H1 (cell line): ENCODE measurements around the gene C5orf15. TPM values are rescaled to one million over a fixed set of nuclear protein-coding genes. Genes with fewer than 3 reads are reported as not detected.

Experiments
- CTCF ChIA-PET: fragments of 300-600 bp; sonication (Branson Sonifier 250); formaldehyde crosslinking; loops from one replicate; lab custom pipeline; 2021; ENCODE audit not compliant: partially characterized antibody; lab: Charles Lee
- POLR2A ChIA-PET: fragments of 300-600 bp; sonication (Branson Sonifier 250); formaldehyde crosslinking; loops from one replicate; lab custom pipeline; 2021; ENCODE audit warnings: inconsistent platforms; ENCODE audit not compliant: partially characterized antibody; lab: Charles Lee
- DNase-seq, 2 experiments: peaks; one replicate each; pipeline versions ENCODE4 v3.0.0 to v3.0.0-alpha.2; 2010 to 2022; ENCODE audit warnings: low spot score in 2 of 2, low read depth in 1 of 2, mixed read lengths in 1 of 2
- FAIRE-seq: peaks from 2 replicates; lab custom pipeline; 2011; peaks lifted over from hg19 to GRCh38; lab: Jason Lieb, UNC
- H2AFZ ChIP-seq: 2 replicates; pipeline ENCODE4 v1.8.1; 2012; ENCODE audit warnings: low read length, inconsistent platforms
- H2AK5ac ChIP-seq: 2 replicates; pipeline ENCODE4 v1.6.1; 2013; ENCODE audit warnings: low read depth, low read length
- H2BK120ac ChIP-seq: replicated peaks from 2 replicates; pipeline ENCODE3; 2013; ENCODE audit warnings: low read depth, low read length, inconsistent platforms
- H2BK12ac ChIP-seq: 2 replicates; pipeline ENCODE4 v1.6.1; 2013; ENCODE audit warnings: low read depth, low read length
- H2BK15ac ChIP-seq: 2 replicates; pipeline ENCODE4 v1.6.1; 2013; ENCODE audit warnings: low read length
- H2BK20ac ChIP-seq: 2 replicates; pipeline ENCODE4 v1.6.1; 2013; ENCODE audit warnings: low read length
- H2BK5ac ChIP-seq: 2 replicates; pipeline ENCODE4 v1.6.1; 2013; ENCODE audit warnings: low read depth, low read length
- H3K14ac ChIP-seq: 2 replicates; pipeline ENCODE4 v1.6.1; 2013; ENCODE audit warnings: inconsistent platforms; ENCODE audit not compliant: insufficient read length
- H3K18ac ChIP-seq: 2 replicates; pipeline ENCODE4 v1.6.1; 2013; ENCODE audit warnings: low read length; ENCODE audit errors: extremely low read depth
- H3K23ac ChIP-seq: 2 replicates; pipeline ENCODE4 v1.6.1; 2013; ENCODE audit warnings: inconsistent platforms; ENCODE audit not compliant: insufficient read length
- H3K23me2 ChIP-seq: 2 replicates; pipeline ENCODE4 v1.6.1; 2013; ENCODE audit warnings: low read depth, low read length
- H3K27ac ChIP-seq: 2 replicates; pipeline ENCODE4 v1.6.1; 2011; ENCODE audit warnings: low read depth, low read length, inconsistent platforms
- H3K27me3 ChIP-seq, 4 experiments: replicated peaks in 1 of 4; 1 replicate in 1 of 4; 2 replicates in 3 of 4; pipeline versions ENCODE4 v1.6.1 to v1.8.1; 2011 to 2013; ENCODE audit warnings: low read length in 3 of 4, mild to moderate bottlenecking in 3 of 4, inconsistent platforms in 2 of 4, mixed read lengths in 2 of 4, moderate library complexity in 1 of 4; ENCODE audit not compliant: control insufficient read depth in 3 of 4, insufficient read depth in 3 of 4; ENCODE audit errors: extremely low read depth in 1 of 4
- H3K36me3 ChIP-seq, 4 experiments: 2 replicates each; pipeline versions ENCODE4 v1.6.1 to v1.8.1; 2011 to 2013; ENCODE audit warnings: mild to moderate bottlenecking in 4 of 4, low read length in 3 of 4, moderate library complexity in 2 of 4, control low read depth in 1 of 4, inconsistent platforms in 1 of 4; ENCODE audit not compliant: insufficient read depth in 4 of 4, control insufficient read depth in 2 of 4
- H3K4ac ChIP-seq: replicated peaks from 2 replicates; pipeline ENCODE3; 2013; ENCODE audit warnings: low read length, low read depth, mixed read lengths, inconsistent platforms; ENCODE audit not compliant: insufficient read length
- H3K4me1 ChIP-seq, 4 experiments: replicated peaks in 1 of 4; 1 replicate in 1 of 4; 2 replicates in 3 of 4; pipeline versions ENCODE4 v1.6.1 to v1.8.1; 2011 to 2013; ENCODE audit warnings: low read length in 3 of 4, inconsistent platforms in 2 of 4, mixed read lengths in 1 of 4; ENCODE audit not compliant: insufficient read depth in 4 of 4, control insufficient read depth in 3 of 4
- H3K4me2 ChIP-seq, 2 experiments: 2 replicates each; pipeline versions ENCODE4 v1.6.1 to v1.8.1; 2011 to 2013; ENCODE audit warnings: low read depth in 2 of 2, low read length in 2 of 2, control low read depth in 1 of 2, inconsistent platforms in 1 of 2, mild to moderate bottlenecking in 1 of 2; ENCODE audit not compliant: insufficient read depth in 1 of 2
- H3K4me3 ChIP-seq, 4 experiments: fragments of 200-600, 300-600 bp in 1 of 4; sonication (generic), shearing (Covaris generic), sonication (Bioruptor Twin) in 1 of 4; 2 replicates each; pipeline versions ENCODE4 v1.5.1 to v1.8.1; 2011 to 2016; ENCODE audit warnings: low read length in 4 of 4, low read depth in 3 of 4, control low read depth in 2 of 4, inconsistent platforms in 2 of 4, mild to moderate bottlenecking in 2 of 4, mixed read lengths in 1 of 4, moderate library complexity in 1 of 4; ENCODE audit not compliant: insufficient read depth in 2 of 4; ENCODE audit errors: extremely low read depth in 1 of 4
- H3K56ac ChIP-seq: replicated peaks from 2 replicates; pipeline ENCODE3; 2013; ENCODE audit warnings: low read depth, mild to moderate bottlenecking, mixed read lengths, low read length, inconsistent platforms; ENCODE audit not compliant: insufficient read length
- H3K79me1 ChIP-seq: 2 replicates; pipeline ENCODE4 v1.6.1; 2013; ENCODE audit warnings: low read depth, low read length, control low read depth
- H3K79me2 ChIP-seq, 2 experiments: 2 replicates each; pipeline versions ENCODE4 v1.6.1 to v1.8.1; 2012 to 2013; ENCODE audit warnings: low read length in 2 of 2, mild to moderate bottlenecking in 2 of 2, inconsistent platforms in 1 of 2; ENCODE audit not compliant: insufficient read depth in 2 of 2, control insufficient read depth in 1 of 2
- H3K9ac ChIP-seq, 4 experiments: replicated peaks in 1 of 4; 1 replicate in 1 of 4; 2 replicates in 3 of 4; pipeline versions ENCODE4 v1.6.1 to v1.8.1; 2011 to 2013; ENCODE audit warnings: low read depth in 3 of 4, low read length in 3 of 4, control low read depth in 2 of 4, mild to moderate bottlenecking in 2 of 4, moderate library complexity in 2 of 4, inconsistent platforms in 1 of 4; ENCODE audit errors: extremely low read depth in 1 of 4
- H3K9me3 ChIP-seq, 2 experiments: 2 replicates each; pipeline versions ENCODE4 v1.6.1 to v1.8.1; 2012 to 2013; ENCODE audit warnings: mild to moderate bottlenecking in 2 of 2, moderate library complexity in 2 of 2, control low read depth in 1 of 2, inconsistent platforms in 1 of 2, low read depth in 1 of 2, low read length in 1 of 2, mixed read lengths in 1 of 2; ENCODE audit not compliant: insufficient read depth in 2 of 2
- H4K20me1 ChIP-seq, 2 experiments: replicated peaks in 1 of 2; 2 replicates each; pipeline versions ENCODE3 to v1.8.1; 2011 to 2013; ENCODE audit warnings: inconsistent platforms in 2 of 2, low read length in 2 of 2, mild to moderate bottlenecking in 1 of 2; ENCODE audit not compliant: insufficient read depth in 2 of 2, control insufficient read depth in 1 of 2
- H4K5ac ChIP-seq: 2 replicates; pipeline ENCODE4 v1.6.1; 2013; ENCODE audit warnings: low read length, low read depth, mixed read lengths, inconsistent platforms; ENCODE audit not compliant: insufficient read length
- H4K8ac ChIP-seq: 2 replicates; pipeline ENCODE4 v1.8.0; 2013; ENCODE audit warnings: mild to moderate bottlenecking, moderate library complexity, low read length, inconsistent platforms; ENCODE audit not compliant: insufficient read depth; ENCODE audit errors: extremely low read depth
- H4K91ac ChIP-seq: replicated peaks from 2 replicates; pipeline ENCODE3; 2013; ENCODE audit warnings: low read length, mixed read lengths, inconsistent platforms; ENCODE audit not compliant: insufficient read length
- ASH2L ChIP-seq: fragments of 200-600, 300-600 bp; sonication (generic); IDR thresholded peaks from one replicate; pipeline ENCODE4 v1.7.1; 2017; ENCODE audit warnings: low read length
- CHD1 ChIP-seq: IDR thresholded peaks from 2 replicates; pipeline ENCODE4 v1.6.1; 2012; ENCODE audit warnings: low read depth, low read length, improper control_type of control experiment
- KDM1A ChIP-seq: fragments of 200-600, 300-600 bp; sonication (generic); IDR thresholded peaks from 2 replicates; pipeline ENCODE4 v1.7.1; 2016; ENCODE audit warnings: mild to moderate bottlenecking, low read length, borderline replicate concordance
- RAD21 ChIP-seq, 2 experiments: IDR thresholded peaks in 1 of 2; conservative IDR thresholded peaks in 1 of 2; 2 replicates each; pipeline ENCODE4 v1.6.1; 2011; ENCODE audit warnings: low read depth in 2 of 2, low read length in 2 of 2, improper control_type of control experiment in 1 of 2, inconsistent platforms in 1 of 2, mild to moderate bottlenecking in 1 of 2, moderate library complexity in 1 of 2
- RNF2 ChIP-seq: fragments of 200-900, 300-1000 bp; sonication (generic); IDR thresholded peaks from 2 replicates; pipeline ENCODE4 v1.7.1; 2016; ENCODE audit warnings: borderline replicate concordance, low read depth, mild to moderate bottlenecking, antibody characterized with exemption, low read length; ENCODE audit not compliant: poor library complexity, severe bottlenecking; ENCODE audit errors: missing control alignments
- SIRT6 ChIP-seq: IDR thresholded peaks from one replicate; pipeline ENCODE4 v1.7.1; 2012; ENCODE audit warnings: low read length, inconsistent platforms
- SP1 ChIP-seq: IDR thresholded peaks from 2 replicates; pipeline ENCODE4 v1.6.1; 2011; ENCODE audit warnings: low read depth, low read length
- SUZ12 ChIP-seq: fragments of 200-600 bp; sonication (generic); IDR thresholded peaks from 2 replicates; pipeline ENCODE4 v1.6.1; 2012; ENCODE audit warnings: mild to moderate bottlenecking, inconsistent platforms, low read length, moderate library complexity, mixed read lengths
- WGBS, 2 experiments: shearing (Covaris generic) in 1 of 2; methylation state at CpG; one replicate each; pipeline versions ENCODE4 v1.1.6 to v1.1.7; 2013 to 2015; ENCODE audit warnings: low lambda C conversion rate in 2 of 2, mixed read lengths in 2 of 2, inconsistent platforms in 1 of 2, low coverage in 1 of 2, missing lambda C conversion rate in 1 of 2; ENCODE audit not compliant: insufficient replicate concordance in 2 of 2, insufficient coverage in 1 of 2, insufficient read length in 1 of 2; ENCODE audit errors: extremely low coverage in 1 of 2, missing lambda C conversion rate in 1 of 2; 5-methylcytosine and 5-hydroxymethylcytosine counted together
- polyA plus RNA-seq, 7 experiments: library from polyadenylated mRNA; depleted of rRNA in 3 of 7; stranded (reverse) in 5 of 7; unstranded in 2 of 7; fragments of >200 nt in 5 of 7; fragments of 200-250 nt in 2 of 7; gene quantifications; 1 replicate in 5 of 7; 2 replicates in 1 of 7; 4 replicates in 1 of 7; pipeline versions ENCODE4 v1.2.1 to v1.2.3, GENCODE V29; 2011 to 2013; ENCODE audit warnings: missing spikeins in 2 of 7, mixed read lengths in 2 of 7
- total RNA-seq: library from RNA; stranded (reverse); fragmentation: NEBNext Ultra II Directional; extraction: Animal tissue kit (Norgen Biotek cat#: 25700); gene quantifications from 2 replicates; pipeline ENCODE4 v1.2.1, GENCODE V29; 2021

C5orf15 gene
- total and polyA plus RNA-seq, 2 of the 8 experiments (the other 6 are each of a cell fraction or from before 2014, with no cell fraction given): 31.7 to 39.3 TPM

DNA sequence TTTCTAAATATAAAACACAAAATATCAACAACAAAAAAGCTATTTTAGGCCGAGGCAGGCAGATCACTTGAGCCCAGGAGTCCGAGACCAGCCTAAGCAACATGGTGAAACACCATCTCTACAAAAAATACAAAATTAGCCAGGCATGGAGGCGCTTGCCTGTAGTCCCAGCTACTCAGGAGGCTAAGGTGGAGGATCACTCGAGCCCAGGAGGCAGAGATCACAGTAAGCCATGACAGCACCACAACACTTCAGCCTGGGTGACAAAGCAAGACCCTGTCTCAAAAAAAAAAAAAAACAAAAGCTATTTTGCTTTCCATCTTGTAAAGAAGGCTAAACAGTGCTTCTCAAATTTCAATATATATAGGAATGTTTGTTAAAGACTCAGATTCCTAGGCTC is 11.3 kb downstream of the C5orf15 start:
- H3K18ac ChIP-seq: no peak overlapping the region
- no peak overlapping the region for H3K27ac ChIP-seq
- H3K27me3 ChIP-seq: no peaks in the 10 kb centered on the region
- H3K4me1 ChIP-seq: no peaks in the 10 kb centered on the region; a peak in 1 of 7 replicates
- H3K4me3 ChIP-seq: no peak overlapping the region
- H4K5ac ChIP-seq: no peak overlapping the region
- no peak overlapping the region for H2AK5ac ChIP-seq
- no peak overlapping the region for H4K91ac ChIP-seq
- CTCF ChIA-PET: no interaction called here
- H2BK12ac ChIP-seq: no peak overlapping the region
- H3K79me2 ChIP-seq: peaks cover 0 to 5% of the 10 kb centered on the region in 2 experiments; a peak in 2 of 4 replicates
- H3K36me3 ChIP-seq: peaks cover 0 to 30% (median 8%) of the 10 kb centered on the region in 4 experiments
- POLR2A ChIA-PET: interaction anchor here (0.5 kb wide), 1 partner anchor 701 kb away, joined by 3 read pairs; no protein-coding TSS in a partner anchor
- H2BK120ac ChIP-seq: no peak overlapping the region
- no peak overlapping the region for H2BK20ac ChIP-seq
- no peak overlapping the region for H3K14ac ChIP-seq
- H2AFZ ChIP-seq: no peak overlapping the region
- H3K4ac ChIP-seq: no peak overlapping the region
- H3K56ac ChIP-seq: no peak overlapping the region
- H3K9ac ChIP-seq: no peak overlapping the region
- 85% methylated on average over 4 of the region's 4 CpGs; no CpG with 5 or more reads in 1 of the 2 experiments for WGBS, 2 experiments
- peaks cover 0 to 4% of the 10 kb centered on the region in 2 experiments for H4K20me1 ChIP-seq
- H4K8ac ChIP-seq: no peak overlapping the region
- H3K9me3 ChIP-seq: no peaks in the 10 kb centered on the region
- no peak overlapping the region for H3K4me2 ChIP-seq
- no peak for TF ChIP-seq KDM1A
- TF ChIP-seq SIRT6: no peak
- TF ChIP-seq RAD21 (IDR thresholded peaks at IDR 0.05 in 1 of 2, conservative IDR thresholded peaks at IDR 0.05 in 1 of 2; ENCODE audit: low read depth in 2 of 2, low read length in 2 of 2): no peak
- no peak for TF ChIP-seq ASH2L
- TF ChIP-seq CHD1: no peak
- TF ChIP-seq SP1: no peak
- TF ChIP-seq SUZ12: no peak
- no peak for TF ChIP-seq RNF2
- TF ChIP-seq, all 59 proteins: peak for 0
- Histone ChIP-seq H3K79me1 (no peaks in the 10 kb centered on the region; the same call in 1 of the 2 replicates), H3K23ac (no peak overlapping the region), H2BK15ac (no peak overlapping the region), H3K23me2 (no peaks in the 10 kb centered on the region), H2BK5ac (no peak overlapping the region)
- FAIRE-seq (no peak), DNase-seq (peak in 1 of 2 experiments; percentile 8)
